SK-N-SH treated with all-trans-retinoic acid at 6 μM for 48 hours (cell line): Measurements from ENCODE around the gene TPO.
"Not testable (repeated sequence)": the region's sequence is repeated elsewhere in the genome, so short reads cannot be mapped to it uniquely, and the experiment has no call there.

Experiments
- ATAC-seq: fragments of 200-7000 bp; cut with Tn5 transposase; 3 replicates; pipeline ENCODE4 v1.9.1; 2020; ENCODE audit warnings: mild to moderate bottlenecking, moderate library complexity
- ARNTL ChIP-seq: fragments of 450-650 bp; formaldehyde crosslinking; IDR thresholded peaks from 2 replicates; pipeline ENCODE4 v1.5.0; 2020; ENCODE audit warnings: low read depth, mild to moderate bottlenecking, moderate library complexity, borderline replicate concordance
- BACH2 ChIP-seq: fragments of 250-450 bp; sonication (Bioruptor Pico); IDR thresholded peaks from 2 replicates; pipeline ENCODE4 v1.9.0; 2021; ENCODE audit warnings: mild to moderate bottlenecking, borderline replicate concordance
- CREB5 ChIP-seq: fragments of 250-450 bp; sonication (Bioruptor Pico); IDR thresholded peaks from 2 replicates; pipeline ENCODE4 v1.5.1; 2020; ENCODE audit warnings: low read depth, mild to moderate bottlenecking, moderate library complexity
- CSDC2 ChIP-seq: fragments of 250-450 bp; sonication (Bioruptor Pico); IDR thresholded peaks from 2 replicates; pipeline ENCODE4 v1.5.0; 2020; ENCODE audit warnings: mild to moderate bottlenecking, moderate library complexity
- CSRNP3 ChIP-seq: fragments of 250-450 bp; sonication (Bioruptor Pico); IDR thresholded peaks from 2 replicates; pipeline ENCODE4 v1.5.1; 2021; ENCODE audit warnings: mild to moderate bottlenecking, moderate library complexity
- ESRRG ChIP-seq: fragments of 250-450 bp; sonication (Bioruptor Pico); IDR thresholded peaks from 2 replicates; pipeline ENCODE4 v1.6.1; 2021; ENCODE audit warnings: mild to moderate bottlenecking
- ISL1 ChIP-seq: fragments of 250-450 bp; sonication (Bioruptor Pico); IDR thresholded peaks from 2 replicates; pipeline ENCODE4 v2.1.2; 2022; ENCODE audit warnings: mild to moderate bottlenecking, moderate library complexity
- OSR1 ChIP-seq: fragments of 250-450 bp; sonication (Bioruptor Pico); IDR thresholded peaks from 2 replicates; pipeline ENCODE4 v1.8.0; 2022; ENCODE audit warnings: moderate library complexity, mild to moderate bottlenecking, inconsistent platforms
- PATZ1 ChIP-seq: fragments of 250-450 bp; sonication (Bioruptor Pico); IDR thresholded peaks from 2 replicates; pipeline ENCODE4 v1.8.0; 2020; ENCODE audit warnings: mild to moderate bottlenecking, moderate library complexity, borderline replicate concordance
- PPARA ChIP-seq: fragments of 250-450 bp; sonication (Bioruptor Pico); IDR thresholded peaks from 2 replicates; pipeline ENCODE4 v1.5.0; 2020; ENCODE audit warnings: mild to moderate bottlenecking, borderline replicate concordance
- RARB ChIP-seq: fragments of 250-450 bp; sonication (Bioruptor Pico); IDR thresholded peaks from 2 replicates; pipeline ENCODE4 v1.8.0; 2021; ENCODE audit warnings: mild to moderate bottlenecking, moderate library complexity
- SNAI2 ChIP-seq: fragments of 250-450 bp; sonication (Bioruptor Pico); IDR thresholded peaks from 2 replicates; pipeline ENCODE4 v1.5.0; 2020; ENCODE audit warnings: mild to moderate bottlenecking, moderate library complexity
- TCF4 ChIP-seq: fragments of 250-450 bp; sonication (Bioruptor Pico); IDR thresholded peaks from 2 replicates; pipeline ENCODE4 v1.8.0; 2021; ENCODE audit warnings: mild to moderate bottlenecking, moderate library complexity, borderline replicate concordance
- ZC3H10 ChIP-seq: fragments of 250-450 bp; sonication (Bioruptor Pico); IDR thresholded peaks from 2 replicates; pipeline ENCODE4 v1.5.1; 2021; ENCODE audit warnings: mild to moderate bottlenecking, moderate library complexity
- ZFP3 ChIP-seq: fragments of 250-450 bp; sonication (Bioruptor Pico); IDR thresholded peaks from 2 replicates; pipeline ENCODE4 v1.5.0; 2020; ENCODE audit warnings: mild to moderate bottlenecking, moderate library complexity
- ZFP30 ChIP-seq: fragments of 450-650 bp; formaldehyde crosslinking; IDR thresholded peaks from 2 replicates; pipeline ENCODE4 v1.5.0; 2022; ENCODE audit warnings: mild to moderate bottlenecking, moderate library complexity
- ZNF565 ChIP-seq: fragments of 450-650 bp; formaldehyde crosslinking; conservative IDR thresholded peaks from 2 replicates; pipeline ENCODE4 v1.5.0; 2020; ENCODE audit warnings: low read depth, mild to moderate bottlenecking, moderate library complexity
- TF ChIP-seq, protein P1 (sequence below): fragments of 250-450 bp; sonication (Bioruptor Pico); IDR thresholded peaks from 2 replicates; pipeline ENCODE4 v1.5.0; 2020; ENCODE audit warnings: mild to moderate bottlenecking, moderate library complexity

TPO gene

DNA sequence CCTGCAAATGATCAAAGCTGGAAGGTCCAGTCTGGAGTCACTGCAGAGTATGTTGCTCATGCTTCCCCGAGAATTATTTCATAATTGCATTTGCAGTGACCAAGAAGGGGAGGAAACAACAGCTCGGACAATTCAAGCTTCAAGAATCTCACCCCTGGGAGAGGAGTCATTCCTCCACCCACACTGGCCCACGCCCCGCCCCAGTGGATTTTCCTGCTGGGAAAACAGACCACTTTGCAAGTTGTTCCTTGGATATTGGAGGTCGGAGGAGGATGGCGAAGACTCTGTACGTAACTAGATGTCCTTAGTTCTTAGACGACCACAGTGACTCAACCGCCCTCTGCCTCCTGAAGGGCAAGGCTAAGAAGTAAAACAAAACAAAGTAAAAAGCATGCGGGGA lies 159.4 kb downstream of the TPO start:
- TF ChIP-seq ISL1 (CRISPR knock-in tag) (no peak), ZC3H10 (CRISPR knock-in tag) (no peak), ZNF565 (CRISPR knock-in tag) (no peak), CSDC2 (no peak), BACH2 (no peak), TCF4 (no peak), SNAI2 (CRISPR knock-in tag) (no peak), PATZ1 (CRISPR knock-in tag) (no peak), ARNTL (CRISPR knock-in tag) (no peak)
- TF ChIP-seq, protein P1, sequence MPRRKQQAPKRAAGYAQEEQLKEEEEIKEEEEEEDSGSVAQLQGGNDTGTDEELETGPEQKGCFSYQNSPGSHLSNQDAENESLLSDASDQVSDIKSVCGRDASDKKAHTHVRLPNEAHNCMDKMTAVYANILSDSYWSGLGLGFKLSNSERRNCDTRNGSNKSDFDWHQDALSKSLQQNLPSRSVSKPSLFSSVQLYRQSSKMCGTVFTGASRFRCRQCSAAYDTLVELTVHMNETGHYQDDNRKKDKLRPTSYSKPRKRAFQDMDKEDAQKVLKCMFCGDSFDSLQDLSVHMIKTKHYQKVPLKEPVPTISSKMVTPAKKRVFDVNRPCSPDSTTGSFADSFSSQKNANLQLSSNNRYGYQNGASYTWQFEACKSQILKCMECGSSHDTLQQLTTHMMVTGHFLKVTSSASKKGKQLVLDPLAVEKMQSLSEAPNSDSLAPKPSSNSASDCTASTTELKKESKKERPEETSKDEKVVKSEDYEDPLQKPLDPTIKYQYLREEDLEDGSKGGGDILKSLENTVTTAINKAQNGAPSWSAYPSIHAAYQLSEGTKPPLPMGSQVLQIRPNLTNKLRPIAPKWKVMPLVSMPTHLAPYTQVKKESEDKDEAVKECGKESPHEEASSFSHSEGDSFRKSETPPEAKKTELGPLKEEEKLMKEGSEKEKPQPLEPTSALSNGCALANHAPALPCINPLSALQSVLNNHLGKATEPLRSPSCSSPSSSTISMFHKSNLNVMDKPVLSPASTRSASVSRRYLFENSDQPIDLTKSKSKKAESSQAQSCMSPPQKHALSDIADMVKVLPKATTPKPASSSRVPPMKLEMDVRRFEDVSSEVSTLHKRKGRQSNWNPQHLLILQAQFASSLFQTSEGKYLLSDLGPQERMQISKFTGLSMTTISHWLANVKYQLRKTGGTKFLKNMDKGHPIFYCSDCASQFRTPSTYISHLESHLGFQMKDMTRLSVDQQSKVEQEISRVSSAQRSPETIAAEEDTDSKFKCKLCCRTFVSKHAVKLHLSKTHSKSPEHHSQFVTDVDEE: no peak
- TF ChIP-seq, all 23 proteins: peak for 0
- no peak for ATAC-seq

DNA sequence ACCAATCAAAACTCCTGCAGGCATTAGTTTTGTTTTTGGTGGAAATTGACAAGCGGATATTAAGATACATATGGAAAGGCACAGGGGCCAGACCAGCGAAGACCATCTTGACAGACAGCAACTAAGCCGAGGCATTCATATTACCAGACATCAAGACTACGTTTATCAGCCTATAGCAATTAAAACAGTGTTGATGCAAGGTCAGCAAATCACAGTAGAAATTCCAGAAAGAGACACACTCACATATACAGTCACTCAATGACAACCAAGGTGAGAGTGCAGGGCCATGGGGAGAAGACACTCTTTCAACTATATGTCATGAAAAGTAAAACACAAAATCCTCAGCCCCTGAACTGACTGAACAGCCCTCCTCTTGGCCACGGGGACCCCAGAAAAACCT lies 164.6 kb downstream of the TPO start:
- ATAC-seq: no peak
- no peak for TF ChIP-seq ZFP3 (CRISPR knock-in tag)
- no peak for TF ChIP-seq RARB
- TF ChIP-seq ZFP30: no peak
- TF ChIP-seq CREB5: no peak
- no peak for TF ChIP-seq PPARA (CRISPR knock-in tag)
- TF ChIP-seq ISL1 (CRISPR knock-in tag): no peak
- TF ChIP-seq OSR1 (CRISPR knock-in tag): no peak
- TF ChIP-seq ESRRG (CRISPR knock-in tag): no peak
- TF ChIP-seq ZNF565 (CRISPR knock-in tag): no peak
- TF ChIP-seq CSRNP3 (CRISPR knock-in tag): no peak
- no peak for TF ChIP-seq PATZ1 (CRISPR knock-in tag)

DNA sequence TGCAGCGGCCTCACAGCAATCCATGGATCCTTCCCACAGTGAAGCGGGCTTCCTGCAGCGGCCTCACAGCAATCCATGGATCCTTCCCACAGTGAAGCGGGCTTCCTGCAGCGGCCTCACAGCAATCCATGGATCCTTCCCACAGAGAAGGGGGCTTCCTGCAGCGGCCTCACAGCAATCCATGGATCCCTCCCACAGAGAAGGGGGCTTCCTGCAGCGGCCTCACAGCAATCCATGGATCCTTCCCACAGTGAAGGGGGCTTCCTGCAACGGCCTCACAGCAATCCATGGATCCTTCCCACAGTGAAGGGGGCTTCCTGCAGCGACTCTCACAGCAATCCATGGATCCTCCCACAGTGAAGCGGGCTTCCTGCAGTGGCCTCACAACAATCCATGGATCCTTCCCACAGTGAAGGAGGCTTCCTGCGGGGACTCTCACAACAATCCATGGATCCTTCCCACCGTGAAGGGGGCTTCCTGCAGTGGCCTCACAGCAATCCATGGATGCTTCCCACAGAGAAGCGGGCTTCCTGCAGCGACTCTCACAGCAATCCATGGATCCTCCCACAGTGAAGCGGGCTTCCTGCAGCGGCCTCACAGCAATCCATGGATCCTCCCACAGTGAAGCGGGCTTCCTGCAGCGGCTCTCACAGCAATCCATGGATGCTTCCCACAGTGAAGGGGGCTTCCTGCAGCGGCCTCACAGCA lies 168.1 kb downstream of the TPO start:
- not testable (repeated sequence) for ATAC-seq

DNA sequence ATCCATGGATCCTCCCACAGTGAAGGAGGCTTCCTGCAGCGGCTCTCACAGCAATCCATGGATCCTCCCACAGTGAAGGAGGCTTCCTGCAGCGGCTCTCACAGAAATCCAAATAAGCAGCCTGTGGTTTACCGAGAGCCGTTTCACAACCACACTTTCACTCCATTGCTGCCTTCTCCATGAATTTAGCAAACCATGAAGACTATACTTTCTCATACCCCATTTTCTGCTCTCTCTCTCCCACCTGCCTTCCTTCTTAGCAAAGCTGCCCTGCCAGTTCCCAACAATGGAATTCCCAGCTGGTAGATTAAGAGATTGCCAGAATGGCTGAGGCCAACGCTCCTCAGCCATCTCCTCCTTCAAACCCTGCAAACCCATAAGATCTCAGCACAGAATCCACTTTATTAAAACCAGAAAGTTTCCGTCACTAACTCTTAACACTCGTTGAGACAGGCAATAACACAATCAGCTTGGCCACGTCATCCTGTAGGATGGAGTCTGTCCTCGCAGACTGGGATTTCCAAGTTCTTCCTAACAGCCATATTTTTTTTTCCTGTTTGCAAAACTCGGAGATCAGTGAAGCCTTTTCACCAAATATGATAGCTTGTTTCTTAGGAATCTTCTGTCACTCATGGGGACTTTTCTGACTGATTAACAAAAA lies 168.8 kb downstream of the TPO start:
- no peak for TF ChIP-seq RARB
- TF ChIP-seq PPARA (CRISPR knock-in tag): no peak
- no peak for TF ChIP-seq CSDC2

More for the DNA sequence above, 168.8 kb downstream of the TPO start:
- ATAC-seq: no peak
